CD4-positive, alpha-beta T cell (primary cell): Measurements from ENCODE around the gene CXCL12. TPM values are rescaled to one million over a fixed set of nuclear protein-coding genes. Genes with fewer than 3 reads are reported as not detected.

Experiments
- ATAC-seq: fragments of 200-7000 bp; cut with Tn5 transposase; one replicate; pipeline ENCODE4 v1.10.0; 2022; ENCODE audit warnings: mild to moderate bottlenecking; ENCODE audit not compliant: poor library complexity
- CTCF ChIA-PET: fragments of 350-600 bp; sonication (Branson Sonifier 250); formaldehyde crosslinking; loops from one replicate; lab custom pipeline; 2021; ENCODE audit warnings: antibody characterized with exemption, inconsistent platforms; lab: Charles Lee
- POLR2A ChIA-PET: fragments of 350-600 bp; sonication (Branson Sonifier 250); formaldehyde crosslinking; loops from one replicate; lab custom pipeline; 2021; ENCODE audit warnings: antibody characterized with exemption, inconsistent platforms; lab: Charles Lee
- DNase-seq, 14 experiments: peaks; one replicate each; pipeline ENCODE4 v3.0.0-alpha.2; 2013 to 2020; ENCODE audit warnings: mixed read lengths in 2 of 14
- H3K27ac ChIP-seq, 2 donors: one replicate each; pipeline versions ENCODE4 v1.5.1 to v1.7.0; 2013; ENCODE audit warnings: low read length in 2 of 2, low read depth in 1 of 2, mild to moderate bottlenecking in 1 of 2
- H3K27me3 ChIP-seq, 2 experiments: 1 replicate in 1 of 2; 2 replicates in 1 of 2; pipeline versions ENCODE4 v1.6.1 to v1.7.0; 2013; ENCODE audit warnings: low read length in 2 of 2, control low read depth in 1 of 2, mild to moderate bottlenecking in 1 of 2, moderate library complexity in 1 of 2; ENCODE audit not compliant: insufficient read depth in 2 of 2, control insufficient read depth in 1 of 2
- H3K36me3 ChIP-seq: one replicate; pipeline ENCODE4 v1.6.1; 2013; ENCODE audit warnings: low read length, control low read depth; ENCODE audit not compliant: insufficient read depth
- H3K4me1 ChIP-seq: one replicate; pipeline ENCODE4 v1.6.1; 2013; ENCODE audit warnings: low read length, control low read depth; ENCODE audit not compliant: insufficient read depth
- H3K4me3 ChIP-seq: one replicate; pipeline ENCODE4 v1.5.1; 2013; ENCODE audit warnings: mild to moderate bottlenecking, low read length, moderate library complexity
- H3K9me3 ChIP-seq, 2 experiments: 1 replicate in 1 of 2; 2 replicates in 1 of 2; pipeline versions ENCODE4 v1.6.1 to v1.7.0; 2013; ENCODE audit warnings: low read length in 2 of 2, mild to moderate bottlenecking in 2 of 2, control low read depth in 1 of 2, moderate library complexity in 1 of 2; ENCODE audit not compliant: control insufficient read depth in 1 of 2, insufficient read depth in 1 of 2
- H3K27ac Mint-ChIP-seq: one replicate; pipeline ENCODE4 v1.8.0; 2020; ENCODE audit warnings: mixed read lengths
- H3K27me3 Mint-ChIP-seq: one replicate; pipeline ENCODE4 v1.8.0; 2021; ENCODE audit warnings: mixed read lengths
- H3K36me3 Mint-ChIP-seq: one replicate; pipeline ENCODE4 v1.8.0; 2021; ENCODE audit warnings: low read depth, mixed read lengths
- H3K4me1 Mint-ChIP-seq: one replicate; pipeline ENCODE4 v1.8.0; 2021; ENCODE audit warnings: low read depth, mixed read lengths
- H3K4me3 Mint-ChIP-seq: one replicate; pipeline ENCODE4 v1.8.0; 2020; ENCODE audit warnings: mild to moderate bottlenecking, mixed read lengths
- H3K9me3 Mint-ChIP-seq: one replicate; pipeline ENCODE4 v1.8.0; 2020; ENCODE audit warnings: mixed read lengths
- CTCF ChIP-seq: fragments of 200-600 bp; IDR thresholded peaks from one replicate; pipeline ENCODE4 v1.8.0; 2022; ENCODE audit warnings: antibody characterized with exemption, mild to moderate bottlenecking
- intact Hi-C, 2 experiments: fragments of 100-400 bp; cut with DNase I in 1 of 2; cut with micrococcal nuclease in 1 of 2; formaldehyde crosslinking; loops; one replicate each; pipeline versions ENCODE4 v1.15.1 to v1.9.0; 2023 to 2025; cut with DNase I, micrococcal nuclease
- total RNA-seq, 174 experiments: library from RNA in 2 of 174; stranded (reverse) in 2 of 174; gene quantifications; one replicate each; pipeline ENCODE4 v1.2.3 and lab custom pipeline; 2021 to 2026

Gene CXCL12
- total RNA-seq, 2 experiments from 2014 or later, result not detected

- no peaks in the 10 kb centered on the region for H3K9me3 Mint-ChIP-seq
- Histone ChIP-seq H3K27ac (no peak overlapping the region), H3K4me3 (no peak overlapping the region), H3K36me3 (no peaks in the 10 kb centered on the region), H3K4me1 (no peaks in the 10 kb centered on the region), H3K27me3 (peaks cover 0 to 4% of the 10 kb centered on the region in 2 experiments), H3K9me3 (no peaks in the 10 kb centered on the region)
- DNase-seq, result no peak
- no peaks in the 10 kb centered on the region for H3K4me1 Mint-ChIP-seq
- ChIA-PET CTCF (interaction anchor here (1.5 kb wide), 1 partner anchor 9 kb away, joined by 3 read pairs; no protein-coding TSS in a partner anchor), POLR2A (no interaction called here)
- no peak overlapping the region for H3K4me3 Mint-ChIP-seq
- no peaks in the 10 kb centered on the region for H3K36me3 Mint-ChIP-seq
- intact Hi-C loops, result no loop called here
- H3K27me3 Mint-ChIP-seq, result peaks cover 18% of the 10 kb centered on the region
- H3K27ac Mint-ChIP-seq, result no peak overlapping the region
- no peak for ATAC-seq
- no peak for TF ChIP-seq CTCF
Observed at GRCh38 chr10:44402465-44403195, 17.7 kb upstream of the CXCL12 start.

DNA sequence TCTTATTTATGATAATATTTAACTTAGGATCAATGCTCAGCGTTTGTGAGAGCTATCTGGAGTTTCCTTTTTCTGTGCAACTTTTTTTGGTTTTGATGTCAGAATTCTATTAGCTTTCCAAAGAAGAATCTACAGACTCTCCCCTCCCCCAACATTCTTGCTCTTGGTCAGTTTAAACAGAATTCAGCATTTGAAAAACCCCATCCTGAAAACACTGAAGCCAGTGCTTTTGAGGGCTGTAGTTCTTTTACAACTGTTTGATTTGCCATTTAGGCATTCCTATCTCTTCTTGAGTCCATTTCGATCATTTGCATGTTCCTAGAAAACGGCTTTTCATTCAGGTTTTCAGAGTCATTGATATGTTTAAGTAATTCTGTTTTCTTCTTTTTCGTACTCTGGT is 15.6 kb upstream of the CXCL12 start:
- POLR2A ChIA-PET, result no interaction called here
- no peaks in the 10 kb centered on the region for H3K36me3 Mint-ChIP-seq
- intact Hi-C loops, result no loop called here

GRCh38 chr10:44399659-44400451 is 15.0 kb upstream of the CXCL12 start:
- Mint-ChIP-seq H3K4me1 (no peaks in the 10 kb centered on the region), H3K27me3 (peaks cover 23% of the 10 kb centered on the region), H3K9me3 (no peaks in the 10 kb centered on the region), H3K36me3 (no peaks in the 10 kb centered on the region), H3K4me3 (no peak overlapping the region), H3K27ac (no peak overlapping the region)
- no peak overlapping the region for H3K4me3 ChIP-seq
- ChIA-PET CTCF (no interaction called here), POLR2A (no interaction called here)
- no peak for TF ChIP-seq CTCF
- intact Hi-C loops, result no loop called here
- ATAC-seq (no peak), DNase-seq (no peak)
- H3K9me3 ChIP-seq, result peaks cover 0 to 7% of the 10 kb centered on the region in 2 experiments
- H3K36me3 ChIP-seq, result no peaks in the 10 kb centered on the region
- H3K4me1 ChIP-seq, result no peaks in the 10 kb centered on the region
- peaks cover 0 to 4% of the 10 kb centered on the region in 2 experiments for H3K27me3 ChIP-seq
- H3K27ac ChIP-seq, result no peak overlapping the region

More for the DNA sequence above, 15.6 kb upstream of the CXCL12 start:
- no peaks in the 10 kb centered on the region for H3K36me3 ChIP-seq
- no peaks in the 10 kb centered on the region for H3K4me1 ChIP-seq
- H3K27ac ChIP-seq, result no peak overlapping the region
- Mint-ChIP-seq H3K4me3 (no peak overlapping the region), H3K27me3 (peaks cover 21% of the 10 kb centered on the region), H3K4me1 (no peaks in the 10 kb centered on the region), H3K9me3 (no peaks in the 10 kb centered on the region), H3K27ac (no peak overlapping the region)
- ATAC-seq (no peak), DNase-seq (no peak)
- TF ChIP-seq CTCF, result no peak
- peaks cover 0 to 7% of the 10 kb centered on the region in 2 experiments for H3K9me3 ChIP-seq
- H3K4me3 ChIP-seq, result no peak overlapping the region
- CTCF ChIA-PET, result no interaction called here
- H3K27me3 ChIP-seq, result peaks cover 0 to 4% of the 10 kb centered on the region in 2 experiments
